MM.1S (cell line): ENCODE measurements around the gene HSPG2.

Experiments used
- DNase-seq: peaks from one replicate; pipeline ENCODE4 v3.0.0-alpha.2; 2015
- H2AFZ ChIP-seq: fragments of 300-600 bp; sonication (generic); 2 replicates; pipeline ENCODE4 v1.6.0; 2016; ENCODE audit warnings: antibody characterized with exemption, low read length
- H3F3A ChIP-seq: fragments of 300-600 bp; sonication (generic); 2 replicates; pipeline ENCODE4 v1.6.1; 2016; ENCODE audit warnings: mild to moderate bottlenecking, antibody characterized with exemption, low read length, moderate library complexity, mixed read lengths; ENCODE audit not compliant: insufficient read depth
- H3K27ac ChIP-seq: fragments of 300-600 bp; sonication (generic); 2 replicates; pipeline ENCODE4 v1.5.1; 2016; ENCODE audit warnings: mild to moderate bottlenecking, low read length
- H3K27me3 ChIP-seq: fragments of 300-600 bp; sonication (generic); replicated peaks from 2 replicates; pipeline ENCODE4 v1.6.0; 2016; ENCODE audit warnings: low read length; ENCODE audit not compliant: insufficient read depth
- H3K36me3 ChIP-seq: fragments of 300-600 bp; sonication (generic); replicated peaks from 2 replicates; pipeline ENCODE4 v1.6.1; 2016; ENCODE audit warnings: mild to moderate bottlenecking, low read length, mixed read lengths; ENCODE audit not compliant: insufficient read depth
- H3K4me1 ChIP-seq: fragments of 300-600 bp; sonication (generic); 2 replicates; pipeline ENCODE4 v1.6.1; 2016; ENCODE audit warnings: low read length, mixed read lengths
- H3K4me2 ChIP-seq: fragments of 300-600 bp; sonication (generic); 2 replicates; pipeline ENCODE4 v1.6.0; 2016; ENCODE audit warnings: low read depth, low read length
- H3K4me3 ChIP-seq: fragments of 300-600 bp; sonication (generic); 2 replicates; pipeline ENCODE4 v1.5.1; 2016; ENCODE audit warnings: low read length, mixed read lengths
- H3K79me2 ChIP-seq: fragments of 300-600 bp; sonication (generic); 2 replicates; pipeline ENCODE4 v1.6.1; 2016; ENCODE audit warnings: mixed run types, low read length, mixed read lengths
- H3K9ac ChIP-seq: fragments of 300-600 bp; sonication (generic); 2 replicates; pipeline ENCODE4 v1.6.1; 2016; ENCODE audit warnings: low read length, mixed read lengths
- H3K9me2 ChIP-seq: fragments of 300-600 bp; sonication (generic); replicated peaks from 2 replicates; pipeline ENCODE4 v1.6.1; 2016; ENCODE audit warnings: mild to moderate bottlenecking, low read length, mixed read lengths; ENCODE audit not compliant: insufficient read depth
- H3K9me3 ChIP-seq: fragments of 300-600 bp; sonication (generic); replicated peaks from 2 replicates; pipeline ENCODE4 v1.6.1; 2016; ENCODE audit warnings: mild to moderate bottlenecking, low read length, mixed read lengths; ENCODE audit not compliant: insufficient read depth
- H4K20me1 ChIP-seq: fragments of 300-600 bp; sonication (generic); 2 replicates; pipeline ENCODE4 v1.6.1; 2016; ENCODE audit warnings: mild to moderate bottlenecking, low read length, moderate library complexity, mixed read lengths; ENCODE audit not compliant: insufficient read depth
- CTCF ChIP-seq: fragments of 300-600 bp; sonication (generic); IDR thresholded peaks from 2 replicates; pipeline ENCODE4 v1.5.1; 2016; ENCODE audit warnings: antibody characterized with exemption, low read length, mixed read lengths
- EZH2 ChIP-seq: fragments of 300-600 bp; sonication (generic); optimal IDR thresholded peaks from 2 replicates; pipeline ENCODE3; 2017; ENCODE audit warnings: low read depth, mild to moderate bottlenecking, antibody characterized with exemption, low read length, mixed read lengths
- EZH2phosphoT487 ChIP-seq: fragments of 300-600 bp; sonication (generic); IDR thresholded peaks from 2 replicates; pipeline ENCODE4 v1.6.1; 2018; ENCODE audit warnings: antibody characterized with exemption, low read length

HSPG2 gene

GRCh38 chr1:21913763-21914162 lies 23.3 kb downstream of the HSPG2 start:
- Histone ChIP-seq H3K4me1 (no peaks in the 10 kb centered on the region), H3K27me3 (no peaks in the 10 kb centered on the region), H3K36me3 (no peaks in the 10 kb centered on the region), H3F3A (no peaks in the 10 kb centered on the region), H3K4me2 (no peak overlapping the region), H3K9me2 (no peaks in the 10 kb centered on the region), H4K20me1 (no peaks in the 10 kb centered on the region), H3K9me3 (no peaks in the 10 kb centered on the region), H2AFZ (no peak overlapping the region), H3K9ac (no peak overlapping the region), H3K4me3 (no peak overlapping the region), H3K79me2 (no peaks in the 10 kb centered on the region), H3K27ac (no peak overlapping the region)
- TF ChIP-seq EZH2phosphoT487 (no peak), EZH2 (no peak), CTCF (no peak)
- DNase-seq = no peak

DNA sequence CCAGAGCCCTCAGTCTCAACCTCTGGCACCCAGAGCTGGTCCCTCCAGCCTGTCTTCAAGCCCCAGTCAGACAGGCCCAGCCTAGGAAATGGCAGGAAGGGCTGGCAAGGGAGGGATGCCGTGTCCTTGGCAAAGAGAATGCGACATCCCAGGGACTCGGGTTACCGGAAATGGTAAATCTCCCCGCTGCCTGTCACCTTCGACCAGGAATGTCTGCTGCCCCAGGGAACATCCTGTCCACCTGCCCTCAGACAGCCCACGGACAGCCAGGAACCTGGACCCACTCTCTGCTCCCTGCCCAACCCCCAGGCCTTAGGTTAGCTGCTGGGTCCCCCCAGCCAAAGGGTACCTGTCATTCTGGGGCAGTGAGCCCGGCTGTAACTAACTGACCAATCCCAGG lies 23.9 kb downstream of the HSPG2 start:
- TF ChIP-seq CTCF (no peak), EZH2 (no peak), EZH2phosphoT487 (no peak)
- no peaks in the 10 kb centered on the region for H3K4me1 ChIP-seq
- no peak overlapping the region for H2AFZ ChIP-seq
- H3K27me3 ChIP-seq = no peaks in the 10 kb centered on the region
- H3K4me3 ChIP-seq = no peak overlapping the region
- H3K4me2 ChIP-seq = no peak overlapping the region
- no peaks in the 10 kb centered on the region for H3K9me2 ChIP-seq
- no peaks in the 10 kb centered on the region for H3K79me2 ChIP-seq
- H3K27ac ChIP-seq = no peak overlapping the region
- no peaks in the 10 kb centered on the region for H3F3A ChIP-seq
- H4K20me1 ChIP-seq = no peaks in the 10 kb centered on the region
- no peak overlapping the region for H3K9ac ChIP-seq
- no peaks in the 10 kb centered on the region for H3K36me3 ChIP-seq
- DNase-seq = no peak
- H3K9me3 ChIP-seq = no peaks in the 10 kb centered on the region

DNA sequence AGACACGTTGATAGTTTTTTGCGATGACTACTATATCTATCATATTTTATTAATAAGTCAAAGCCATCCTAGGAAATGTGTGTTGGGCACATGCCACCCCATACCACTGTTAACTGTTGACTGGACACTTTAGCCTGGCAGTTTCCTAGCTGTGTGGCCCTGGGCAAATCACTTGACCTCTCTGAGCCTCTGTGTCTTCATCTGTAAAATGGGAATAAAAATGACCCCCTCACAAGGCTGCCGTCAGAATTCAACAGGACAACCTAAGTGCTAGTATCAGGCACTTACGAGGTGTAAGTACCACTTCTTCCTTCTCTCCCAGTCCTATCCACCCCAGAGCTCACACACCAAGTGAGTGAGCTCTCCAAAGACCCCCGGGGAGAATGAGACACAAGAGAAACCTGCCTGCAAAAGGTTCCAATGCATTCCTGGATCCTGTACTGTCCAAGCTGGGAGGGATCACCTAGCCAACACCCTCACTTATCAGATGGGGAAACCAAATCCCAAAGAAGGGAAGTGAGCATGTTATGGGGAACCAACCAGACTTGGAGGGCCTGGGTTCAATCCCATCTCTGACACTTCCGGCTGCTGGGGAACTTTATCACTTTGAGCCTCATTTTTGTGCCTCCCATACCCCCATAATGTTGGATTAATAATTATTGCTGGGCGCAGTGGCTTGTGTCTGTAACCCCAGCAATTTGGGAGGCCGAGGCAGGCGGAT lies 24.9 kb downstream of the HSPG2 start:
- H3F3A ChIP-seq = no peaks in the 10 kb centered on the region
- no peak for DNase-seq
- H3K4me1 ChIP-seq = no peaks in the 10 kb centered on the region

More for the DNA sequence above, 24.9 kb downstream of the HSPG2 start:
- Histone ChIP-seq H3K9ac (no peak overlapping the region), H3K27me3 (no peaks in the 10 kb centered on the region; the same call in 1 of the 2 replicates), H3K4me3 (no peak overlapping the region), H3K4me2 (no peak overlapping the region), H3K79me2 (no peaks in the 10 kb centered on the region), H3K36me3 (no peaks in the 10 kb centered on the region), H3K9me2 (no peaks in the 10 kb centered on the region), H2AFZ (no peak overlapping the region), H4K20me1 (no peaks in the 10 kb centered on the region), H3K27ac (no peak overlapping the region), H3K9me3 (no peaks in the 10 kb centered on the region)
- no peak for TF ChIP-seq EZH2phosphoT487
- TF ChIP-seq EZH2 = no peak
- TF ChIP-seq CTCF = no peak
